ENCODE measurements around the gene POLR3A.
"Not testable (repeated sequence)": the region's sequence is repeated elsewhere in the genome, so short reads cannot be mapped to it uniquely, and the experiment has no call there.

The POLR3A gene

GRCh38 chr10:78019264-78019663, 10.1 kb downstream of the POLR3A start:
- DNase-seq (ENCODE audit: low read depth): no peak

GRCh38 chr10:78017856-78018255, 11.5 kb downstream of the POLR3A start:
- no peak for DNase-seq (ENCODE audit: low read depth)

GRCh38 chr10:78015546-78015945, 13.8 kb downstream of the POLR3A start:
- no peak for DNase-seq (ENCODE audit: low read depth)

- DNase-seq (ENCODE audit: low read depth): no peak
Measured at GRCh38 chr10:78013564-78013963, 15.8 kb downstream of the POLR3A start.

GRCh38 chr10:78011065-78011464, 18.2 kb downstream of the POLR3A start:
- no peak for DNase-seq (ENCODE audit: low read depth)

GRCh38 chr10:78010278-78010677, 19.0 kb downstream of the POLR3A start:
- no peak for DNase-seq (ENCODE audit: low read depth)

GRCh38 chr10:78009662-78010061, 19.7 kb downstream of the POLR3A start:
- DNase-seq (ENCODE audit: low read depth): no peak

- no peak for DNase-seq (ENCODE audit: low read depth)
Measured at GRCh38 chr10:78007172-78007571, 22.1 kb downstream of the POLR3A start.

- DNase-seq (ENCODE audit: low read depth): no peak
Measured at GRCh38 chr10:78004215-78005026, 24.9 kb downstream of the POLR3A start.

- no peak for DNase-seq (ENCODE audit: low read depth)
Measured at GRCh38 chr10:78002541-78003288, 26.6 kb downstream of the POLR3A start.

GRCh38 chr10:78000956-78001472, 28.3 kb downstream of the POLR3A start:
- DNase-seq (ENCODE audit: low read depth): no peak

GRCh38 chr10:78000206-78000605, 29.1 kb downstream of the POLR3A start:
- DNase-seq (ENCODE audit: low read depth): no peak

- not testable (repeated sequence) for DNase-seq (ENCODE audit: low read depth)
Measured at GRCh38 chr10:77998780-77999179, 30.5 kb downstream of the POLR3A start.

GRCh38 chr10:77993620-77994019, 35.7 kb downstream of the POLR3A start:
- DNase-seq (ENCODE audit: low read depth): no peak

- DNase-seq (ENCODE audit: low read depth): no peak
Measured at GRCh38 chr10:77989081-77989724, 40.1 kb downstream of the POLR3A start.

GRCh38 chr10:77987671-77988255, 41.6 kb downstream of the POLR3A start:
- DNase-seq (ENCODE audit: low read depth): no peak

GRCh38 chr10:77984986-77985385, 44.3 kb downstream of the POLR3A start:
- no peak for DNase-seq (ENCODE audit: low read depth)

GRCh38 chr10:77983384-77984341, 45.7 kb downstream of the POLR3A start:
- DNase-seq (ENCODE audit: low read depth): peak; percentile 85

- DNase-seq (ENCODE audit: low read depth): no peak
Measured at GRCh38 chr10:77981281-77981680, 48.0 kb downstream of the POLR3A start.

- DNase-seq (ENCODE audit: low read depth): no peak
Measured at GRCh38 chr10:77979221-77979620, 50.1 kb downstream of the POLR3A start.

- DNase-seq (ENCODE audit: low read depth): no peak
Measured at GRCh38 chr10:77978360-77978759, 51.0 kb downstream of the POLR3A start.
